Trophoblast cell (in vitro differentiated cells and primary cell): Measurements from ENCODE around the gene FRMD1.

Source experiments
- DNase-seq, 2 donors: peaks; one replicate each; pipeline ENCODE4 v3.0.0-alpha.2; 2016
- H2AFZ ChIP-seq: 2 replicates; pipeline ENCODE4 v1.6.1; 2013; ENCODE audit warnings: low read length, moderate library complexity, mild to moderate bottlenecking; ENCODE audit not compliant: insufficient read depth, poor library complexity
- H2AK5ac ChIP-seq: 2 replicates; pipeline ENCODE4 v1.6.1; 2013; ENCODE audit warnings: mild to moderate bottlenecking, low read length
- H2BK120ac ChIP-seq: 2 replicates; pipeline ENCODE4 v1.6.1; 2013; ENCODE audit warnings: low read length, mild to moderate bottlenecking, moderate library complexity; ENCODE audit not compliant: insufficient read depth, poor library complexity
- H2BK12ac ChIP-seq: 2 replicates; pipeline ENCODE4 v1.6.1; 2013; ENCODE audit warnings: mild to moderate bottlenecking, low read length, moderate library complexity
- H2BK5ac ChIP-seq: 2 replicates; pipeline ENCODE4 v1.6.1; 2013; ENCODE audit warnings: low read length, low read depth, moderate library complexity, mild to moderate bottlenecking; ENCODE audit not compliant: poor library complexity
- H3K14ac ChIP-seq: 2 replicates; pipeline ENCODE4 v1.6.1; 2013; ENCODE audit warnings: mild to moderate bottlenecking, low read length
- H3K18ac ChIP-seq: 2 replicates; pipeline ENCODE4 v1.6.1; 2013; ENCODE audit warnings: mild to moderate bottlenecking, low read length
- H3K23ac ChIP-seq: 2 replicates; pipeline ENCODE4 v1.6.1; 2013; ENCODE audit warnings: low read length
- H3K27ac ChIP-seq: 2 replicates; pipeline ENCODE4 v1.5.1; 2013; ENCODE audit warnings: low read depth, mild to moderate bottlenecking, inconsistent platforms, low read length, moderate library complexity
- H3K27me3 ChIP-seq: 2 replicates; pipeline ENCODE4 v1.6.1; 2013; ENCODE audit warnings: inconsistent platforms, mild to moderate bottlenecking, low read length, moderate library complexity; ENCODE audit not compliant: insufficient read depth
- H3K36me3 ChIP-seq, 2 experiments: 1 replicate in 1 of 2; 2 replicates in 1 of 2; pipeline ENCODE4 v1.6.1; 2013; ENCODE audit warnings: low read length in 2 of 2, mild to moderate bottlenecking in 2 of 2, moderate library complexity in 1 of 2; ENCODE audit not compliant: insufficient read depth in 2 of 2, control insufficient read depth in 1 of 2
- H3K4ac ChIP-seq: 2 replicates; pipeline ENCODE4 v1.6.1; 2013; ENCODE audit warnings: low read depth, mild to moderate bottlenecking, low read length, moderate library complexity
- H3K4me1 ChIP-seq, 2 experiments: 1 replicate in 1 of 2; 2 replicates in 1 of 2; pipeline ENCODE4 v1.6.1; 2013; ENCODE audit warnings: low read length in 2 of 2, mild to moderate bottlenecking in 2 of 2, moderate library complexity in 1 of 2; ENCODE audit not compliant: insufficient read depth in 2 of 2, control insufficient read depth in 1 of 2
- H3K4me2 ChIP-seq: 2 replicates; pipeline ENCODE4 v1.6.1; 2013; ENCODE audit warnings: inconsistent platforms, mild to moderate bottlenecking, low read length, moderate library complexity
- H3K4me3 ChIP-seq: 2 replicates; pipeline ENCODE4 v1.5.1; 2013; ENCODE audit warnings: mild to moderate bottlenecking, low read depth, low read length, inconsistent platforms
- H3K79me1 ChIP-seq: one replicate; pipeline ENCODE4 v1.6.1; 2013; ENCODE audit warnings: low read length
- H3K79me2 ChIP-seq: 2 replicates; pipeline ENCODE4 v1.6.1; 2013; ENCODE audit warnings: low read length, mild to moderate bottlenecking; ENCODE audit not compliant: control insufficient read depth, insufficient read depth, poor library complexity
- H3K9ac ChIP-seq: 2 replicates; pipeline ENCODE4 v1.6.1; 2013; ENCODE audit warnings: mild to moderate bottlenecking, low read length
- H3K9me3 ChIP-seq: 2 replicates; pipeline ENCODE4 v1.6.1; 2013; ENCODE audit warnings: low read depth, mild to moderate bottlenecking, control low read depth, inconsistent platforms, low read length; ENCODE audit not compliant: insufficient read depth
- H4K12ac ChIP-seq: 2 replicates; pipeline ENCODE4 v1.6.1; 2013; ENCODE audit warnings: low read depth, mild to moderate bottlenecking, low read length, moderate library complexity
- H4K8ac ChIP-seq: 2 replicates; pipeline ENCODE4 v1.6.1; 2013; ENCODE audit warnings: low read depth, mild to moderate bottlenecking, low read length, moderate library complexity
- H4K91ac ChIP-seq: one replicate; pipeline ENCODE4 v1.6.1; 2013; ENCODE audit warnings: low read depth, mild to moderate bottlenecking, low read length, moderate library complexity
- WGBS: extraction: QIAGEN DNeasy Blood & Tissue Kit; methylation state at CpG from one replicate; pipeline ENCODE4 v1.1.7; 2013; ENCODE audit warnings: missing lambda C conversion rate; ENCODE audit not compliant: insufficient read length, insufficient coverage; ENCODE audit errors: extremely low coverage; 5-methylcytosine and 5-hydroxymethylcytosine counted together

The FRMD1 gene

GRCh38 chr6:168060521-168060931, 18.5 kb downstream of the FRMD1 start:
- Histone ChIP-seq H3K14ac (no peak overlapping the region), H3K4me2 (no peak overlapping the region), H3K27ac (no peak overlapping the region), H3K79me1 (no peaks in the 10 kb centered on the region), H3K4me1 (no peaks in the 10 kb centered on the region), H2AFZ (no peak overlapping the region), H4K12ac (no peak overlapping the region), H3K18ac (no peak overlapping the region), H3K27me3 (no peaks in the 10 kb centered on the region), H2BK12ac (no peak overlapping the region), H2BK120ac (no peak overlapping the region), H2AK5ac (no peak overlapping the region), H3K36me3 (no peaks in the 10 kb centered on the region), H2BK5ac (no peak overlapping the region), H3K9ac (no peak overlapping the region), H3K4ac (no peak overlapping the region), H3K79me2 (no peaks in the 10 kb centered on the region), H3K4me3 (no peak overlapping the region), H3K9me3 (peaks cover 11% of the 10 kb centered on the region), H4K8ac (peak overlapping the region; percentile 12), H3K23ac (no peak overlapping the region), H4K91ac (no peak overlapping the region)
- no CpG with 5 or more reads among the region's 12 CpGs for WGBS
- peak; percentile 65 to 69 for DNase-seq

DNA sequence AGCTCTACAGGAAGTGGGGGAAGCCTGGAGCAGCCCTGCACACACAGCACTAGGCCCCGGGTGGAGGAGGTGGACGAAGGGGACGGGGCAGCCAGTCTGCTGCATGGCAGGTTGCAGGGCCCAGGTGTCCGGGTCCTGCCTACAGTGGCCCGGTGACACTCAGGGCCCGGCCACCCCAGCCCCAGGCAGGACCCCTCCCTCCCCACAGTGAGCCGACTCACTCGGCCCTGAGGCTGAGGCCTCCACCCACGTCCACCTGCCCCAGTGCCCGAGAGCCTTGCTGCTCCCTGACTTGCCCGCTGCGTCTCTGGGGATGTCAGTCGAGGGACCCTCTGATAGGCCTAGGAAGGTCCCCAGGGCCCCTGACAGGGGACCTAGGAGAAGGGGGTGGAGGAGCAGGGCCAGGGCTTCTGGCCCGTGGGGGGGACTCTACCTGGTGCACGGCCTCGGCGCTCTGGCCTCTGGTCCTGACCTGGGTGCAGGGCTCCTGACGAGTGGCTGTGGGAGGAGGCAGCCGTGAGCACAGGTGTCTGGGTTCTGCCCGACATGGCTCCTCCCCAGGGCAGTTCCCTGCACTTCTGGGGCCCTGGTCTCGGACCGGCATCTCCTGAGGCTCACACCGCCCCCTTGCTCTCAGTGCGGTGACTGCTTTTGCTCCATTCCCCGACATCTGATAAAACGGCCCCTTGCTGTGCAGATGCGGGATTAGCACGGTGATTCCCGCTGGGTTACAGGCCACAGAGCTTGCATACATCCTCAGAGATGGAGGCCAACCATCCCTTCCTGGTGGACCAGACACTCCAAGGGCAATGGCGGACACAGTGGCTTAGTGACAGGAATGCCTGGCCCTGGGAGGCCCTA, 20.1 kb downstream of the FRMD1 start:
- WGBS = no CpG with 5 or more reads among the region's 30 CpGs
- Histone ChIP-seq H3K27ac (no peak overlapping the region), H3K79me1 (no peaks in the 10 kb centered on the region), H3K14ac (no peak overlapping the region), H2AFZ (no peak overlapping the region), H2BK120ac (no peak overlapping the region), H3K23ac (no peak overlapping the region), H3K9ac (no peak overlapping the region), H3K4me3 (no peak overlapping the region), H4K91ac (no peak overlapping the region), H4K12ac (no peak overlapping the region), H3K4me1 (peaks cover 0 to 3% of the 10 kb centered on the region in 2 experiments), H3K79me2 (no peaks in the 10 kb centered on the region), H3K9me3 (peaks cover 9% of the 10 kb centered on the region), H3K4me2 (no peak overlapping the region), H3K36me3 (no peaks in the 10 kb centered on the region), H3K27me3 (no peaks in the 10 kb centered on the region), H3K18ac (no peak overlapping the region), H2AK5ac (no peak overlapping the region), H2BK12ac (no peak overlapping the region), H3K4ac (no peak overlapping the region), H4K8ac (no peak overlapping the region), H2BK5ac (no peak overlapping the region)
- DNase-seq = no peak

GRCh38 chr6:168057836-168058235, 21.2 kb downstream of the FRMD1 start:
- no peak overlapping the region for H3K4me3 ChIP-seq
- no peak overlapping the region for H4K8ac ChIP-seq
- H3K23ac ChIP-seq = no peak overlapping the region
- no peak overlapping the region for H2AFZ ChIP-seq
- H3K14ac ChIP-seq = no peak overlapping the region
- H3K9ac ChIP-seq = no peak overlapping the region
- no peak overlapping the region for H2AK5ac ChIP-seq
- peaks cover 9% of the 10 kb centered on the region for H3K9me3 ChIP-seq
- peaks cover 0 to 3% of the 10 kb centered on the region in 2 experiments for H3K4me1 ChIP-seq
- WGBS = no CpG with 5 or more reads among the region's 14 CpGs
- H4K12ac ChIP-seq = no peak overlapping the region
- H4K91ac ChIP-seq = no peak overlapping the region
- no peaks in the 10 kb centered on the region for H3K36me3 ChIP-seq
- no peak overlapping the region for H2BK5ac ChIP-seq
- H3K27ac ChIP-seq = no peak overlapping the region
- no peaks in the 10 kb centered on the region for H3K79me2 ChIP-seq
- H3K4me2 ChIP-seq = no peak overlapping the region
- no peaks in the 10 kb centered on the region for H3K79me1 ChIP-seq
- no peak overlapping the region for H2BK120ac ChIP-seq
- no peak overlapping the region for H3K18ac ChIP-seq
- DNase-seq = no peak
- H3K27me3 ChIP-seq = no peaks in the 10 kb centered on the region
- H2BK12ac ChIP-seq = no peak overlapping the region
- no peak overlapping the region for H3K4ac ChIP-seq

DNA sequence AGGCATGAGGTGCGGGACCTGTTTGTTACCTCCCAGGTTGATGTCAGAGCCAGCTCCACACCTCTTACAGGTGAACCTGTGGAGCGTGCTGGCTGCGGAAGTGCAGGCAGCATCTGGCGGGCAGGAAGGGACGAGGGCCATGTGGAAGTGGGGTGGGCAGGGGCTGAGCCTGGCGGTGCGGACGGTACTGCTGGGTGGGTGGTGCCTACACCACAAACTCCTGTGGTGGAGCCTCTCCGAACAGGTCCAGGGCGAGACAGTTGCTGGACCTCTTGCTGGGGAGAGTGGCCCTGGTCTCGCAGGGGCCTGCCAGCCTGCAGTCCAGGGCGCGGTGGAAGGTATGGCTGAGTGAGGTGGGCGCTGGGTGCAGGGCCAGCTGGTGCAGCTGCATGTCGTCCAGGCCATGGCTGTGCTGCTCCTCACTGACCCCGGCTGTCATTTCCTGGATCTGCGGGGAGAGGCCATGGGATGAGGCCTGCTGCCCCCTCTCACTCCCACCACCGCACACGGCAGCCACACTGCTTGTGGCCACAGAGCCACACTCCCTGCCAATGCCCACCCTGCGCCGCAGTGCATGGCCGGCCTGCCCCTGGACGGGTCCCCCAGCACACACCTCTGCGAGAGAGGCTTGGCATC, 22.0 kb downstream of the FRMD1 start:
- H3K23ac ChIP-seq = no peak overlapping the region
- H2AFZ ChIP-seq = no peak overlapping the region
- H3K4me3 ChIP-seq = peak overlapping the region; percentile 21
- no peak overlapping the region for H3K14ac ChIP-seq
- H2BK12ac ChIP-seq = no peak overlapping the region
- H3K27ac ChIP-seq = no peak overlapping the region
- H3K4ac ChIP-seq = no peak overlapping the region
- no peak overlapping the region for H3K9ac ChIP-seq
- H4K8ac ChIP-seq = no peak overlapping the region
- H3K79me1 ChIP-seq = no peaks in the 10 kb centered on the region
- H3K4me1 ChIP-seq = peaks cover 0 to 3% of the 10 kb centered on the region in 2 experiments
- no peak overlapping the region for H3K4me2 ChIP-seq
- H3K9me3 ChIP-seq = peaks cover 9% of the 10 kb centered on the region
- H3K27me3 ChIP-seq = no peaks in the 10 kb centered on the region
- no peak overlapping the region for H3K18ac ChIP-seq
- no peaks in the 10 kb centered on the region for H3K79me2 ChIP-seq
- no peak overlapping the region for H4K12ac ChIP-seq
- no peaks in the 10 kb centered on the region for H3K36me3 ChIP-seq
- no peak overlapping the region for H2BK5ac ChIP-seq
- no peak overlapping the region for H2BK120ac ChIP-seq
- WGBS = no CpG with 5 or more reads among the region's 24 CpGs
- DNase-seq = no peak
- no peak overlapping the region for H2AK5ac ChIP-seq
- no peak overlapping the region for H4K91ac ChIP-seq
